ENCODE measurements around the gene C12orf60. TPM values are rescaled to one million over a fixed set of nuclear protein-coding genes. Genes with fewer than 3 reads are reported as not detected.

The C12orf60 gene
- total RNA-seq, 1 experiment from 2014 or later = 1.9 TPM

- no peaks in the 10 kb centered on the region for H3K4me1 ChIP-seq (ENCODE audit: insufficient read depth, low read length)
- H3K4me2 ChIP-seq (ENCODE audit: insufficient read depth, insufficient read length, low read length) = no peak overlapping the region
- no peaks in the 10 kb centered on the region for H3K9me3 ChIP-seq (ENCODE audit: control insufficient read depth, low read depth, low read length)
- no peak overlapping the region for H4K8ac ChIP-seq (replicated peaks; ENCODE audit: insufficient read length, low read depth, low read length)
- no peak overlapping the region for H3K4ac ChIP-seq (ENCODE audit: low read depth, low read length)
- TF ChIP-seq CTCF (conservative IDR thresholded peaks at IDR 0.05) = no peak
- H4K20me1 ChIP-seq (ENCODE audit: control insufficient read depth, insufficient read depth, insufficient read length) = no peaks in the 10 kb centered on the region
- H3K14ac ChIP-seq (ENCODE audit: insufficient read depth, low read length) = no peak overlapping the region
- H3K18ac ChIP-seq (ENCODE audit: insufficient read length, low read depth, low read length) = no peak overlapping the region
- H4K91ac ChIP-seq (ENCODE audit: insufficient read length, low read depth, low read length) = no peak overlapping the region
- WGBS (ENCODE audit: extremely low coverage, insufficient read length, low lambda C conversion rate) = no CpG with 5 or more reads among the region's 7 CpGs
- H3K23me2 ChIP-seq (ENCODE audit: insufficient read length, low read depth, low read length, poor library complexity, severe bottlenecking) = no peaks in the 10 kb centered on the region
- Mint-ChIP-seq H3K27me3 (ENCODE audit: low read depth) (no peaks in the 10 kb centered on the region), H3K27ac (no peak overlapping the region), H3K4me1 (peaks cover 4 to 6% of the 10 kb centered on the region in 2 experiments; a peak in 3 of 4 replicates), H3K9me3 (peaks cover 7 to 9% of the 10 kb centered on the region in 2 experiments), H3K4me3 (no peak overlapping the region), H3K36me3 (ENCODE audit: insufficient read depth in 1 of 3, low read depth in 3 of 3) (peaks cover 0 to 10% (median 0%) of the 10 kb centered on the region in 3 experiments; a peak in 2 of 7 replicates)
- no peaks in the 10 kb centered on the region for H3K79me2 ChIP-seq (ENCODE audit: insufficient read depth, low read length)
- no peaks in the 10 kb centered on the region for H3K79me1 ChIP-seq (ENCODE audit: insufficient read depth, low read depth, low read length, poor library complexity, severe bottlenecking)
- H3K27me3 ChIP-seq (ENCODE audit: insufficient read depth, low read length) = no peaks in the 10 kb centered on the region
- no peak overlapping the region for H3K23ac ChIP-seq (ENCODE audit: insufficient read length, low read depth, low read length)
- H2AFZ ChIP-seq (ENCODE audit: low read length) = no peak overlapping the region
- no peak overlapping the region for H2AK5ac ChIP-seq (ENCODE audit: insufficient read length, low read length)
- H2BK5ac ChIP-seq (ENCODE audit: insufficient read length, low read length) = no peak overlapping the region
- no peak overlapping the region for H2BK12ac ChIP-seq (ENCODE audit: insufficient read length, low read depth, low read length)
- H3K27ac ChIP-seq (ENCODE audit: insufficient read length, low read depth, low read length) = no peak overlapping the region
- no peak overlapping the region for H3T11ph ChIP-seq (ENCODE audit: low read length)
- no peak overlapping the region for H3K9ac ChIP-seq (ENCODE audit: extremely low read depth, insufficient read length, low read length)
- no peak overlapping the region for H3K56ac ChIP-seq (ENCODE audit: insufficient read length, low read depth, low read length)
- no peak overlapping the region for H2BK120ac ChIP-seq (ENCODE audit: low read depth, low read length, poor library complexity, severe bottlenecking)
- H2BK20ac ChIP-seq (ENCODE audit: low read depth, low read length, poor library complexity, severe bottlenecking) = no peak overlapping the region
- H2BK15ac ChIP-seq (ENCODE audit: low read depth, low read length) = no peak overlapping the region
- DNase-seq = no peak
- no peak overlapping the region for H4K5ac ChIP-seq (ENCODE audit: insufficient read length, low read depth, low read length)
Measured at GRCh38 chr12:14836336-14837210, 33.1 kb downstream of the C12orf60 start.
